NCI-H345 (cell line): ENCODE data around the gene C16orf87.

ENCODE experiments used
- DNase-seq: peaks from one replicate; lab custom pipeline; 2025; lab: John Stamatoyannopoulos, UW

Gene C16orf87

DNA sequence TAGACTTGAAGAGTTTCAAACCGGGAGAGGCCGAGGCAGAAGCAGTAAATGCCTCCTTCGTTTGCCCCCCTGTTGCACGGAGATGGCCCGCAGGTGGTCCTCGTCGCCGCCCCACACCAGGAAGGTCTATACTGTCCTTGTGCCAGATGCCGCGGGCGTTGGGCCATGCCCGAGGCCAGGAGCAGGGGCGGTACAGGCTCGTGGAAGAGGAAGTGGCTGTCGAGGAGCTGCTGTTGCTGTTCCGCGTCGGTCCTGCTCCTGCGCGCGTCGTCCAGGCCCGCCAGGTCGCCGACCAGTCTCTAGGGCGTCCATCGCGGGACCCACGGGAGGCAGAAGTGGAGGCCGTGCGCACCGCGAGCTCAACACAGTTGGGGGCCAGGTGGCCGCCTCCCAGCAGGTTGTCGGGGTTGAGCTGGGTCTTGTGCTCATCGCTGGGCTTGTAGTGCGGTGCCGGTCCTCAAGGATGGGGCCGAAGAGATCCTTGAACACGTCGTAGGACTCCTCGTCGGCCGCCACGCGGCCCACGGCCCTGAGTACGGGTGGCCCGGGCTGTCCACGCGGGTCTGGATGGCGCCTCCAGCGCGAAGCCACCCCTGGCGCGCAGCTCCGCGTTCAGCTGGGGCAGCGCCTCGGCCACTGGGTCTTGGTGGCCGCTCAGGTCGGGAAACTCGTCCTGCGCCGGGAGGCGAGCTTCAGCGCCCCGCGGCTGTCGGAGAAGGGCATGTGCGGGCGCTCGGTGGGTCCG, 13.1 kb upstream of the C16orf87 start:
- DNase-seq = no peak

DNA sequence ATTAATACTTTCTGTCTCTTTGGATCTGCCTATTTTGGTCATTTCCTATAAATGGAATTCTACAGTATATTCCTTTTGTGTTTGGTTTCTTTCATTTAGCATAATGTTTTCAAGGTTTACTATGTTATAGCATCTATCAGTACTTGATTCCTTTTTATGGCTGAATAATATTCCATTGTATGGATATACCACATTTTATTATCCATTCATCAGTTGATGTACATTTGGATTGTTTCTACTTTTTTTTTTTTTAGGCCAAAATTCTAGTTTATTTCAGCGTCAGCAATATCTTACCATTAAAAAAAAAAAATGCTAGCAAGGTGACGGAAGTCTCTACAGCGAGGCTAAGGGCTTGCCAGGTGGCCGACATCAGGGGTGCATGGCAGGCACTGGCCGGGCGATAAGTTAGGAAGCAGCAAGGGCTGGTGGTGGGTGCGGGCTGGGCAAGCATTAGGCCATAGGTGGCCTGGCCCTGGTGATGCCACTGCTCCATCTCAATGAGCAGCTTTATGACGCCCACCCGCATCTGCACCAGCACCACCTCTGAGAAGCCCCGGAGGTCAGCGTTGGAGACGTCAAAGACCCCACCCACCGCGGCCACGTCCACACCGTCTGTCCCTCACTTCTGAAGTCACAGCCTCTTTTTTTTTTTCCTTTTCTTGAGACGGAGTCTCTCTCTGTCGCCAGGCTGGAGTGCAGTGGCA, 11.4 kb upstream of the C16orf87 start:
- no peak for DNase-seq

DNA sequence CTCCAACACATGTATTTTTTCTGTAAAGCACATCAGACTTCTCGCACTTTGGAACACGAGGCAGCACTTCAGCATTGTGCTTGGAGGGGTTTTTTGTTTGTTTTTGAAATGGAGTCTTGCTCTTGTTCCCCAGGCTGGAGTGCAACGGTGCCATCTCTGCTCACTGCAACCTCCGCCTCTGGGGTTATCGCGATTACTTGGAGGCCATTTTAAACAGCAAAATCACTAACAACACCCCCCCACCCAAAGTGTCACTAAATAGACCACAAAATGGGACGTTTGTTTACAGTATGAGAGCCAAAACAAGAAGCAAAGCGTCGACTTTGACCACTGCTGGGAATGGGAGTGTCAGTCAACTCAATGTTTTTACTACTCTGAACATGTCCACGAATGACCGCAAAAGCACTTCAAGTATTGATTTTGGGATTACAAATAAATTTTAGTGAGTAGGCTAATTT, 9.0 kb upstream of the C16orf87 start:
- peak; percentile 35 for DNase-seq

DNA sequence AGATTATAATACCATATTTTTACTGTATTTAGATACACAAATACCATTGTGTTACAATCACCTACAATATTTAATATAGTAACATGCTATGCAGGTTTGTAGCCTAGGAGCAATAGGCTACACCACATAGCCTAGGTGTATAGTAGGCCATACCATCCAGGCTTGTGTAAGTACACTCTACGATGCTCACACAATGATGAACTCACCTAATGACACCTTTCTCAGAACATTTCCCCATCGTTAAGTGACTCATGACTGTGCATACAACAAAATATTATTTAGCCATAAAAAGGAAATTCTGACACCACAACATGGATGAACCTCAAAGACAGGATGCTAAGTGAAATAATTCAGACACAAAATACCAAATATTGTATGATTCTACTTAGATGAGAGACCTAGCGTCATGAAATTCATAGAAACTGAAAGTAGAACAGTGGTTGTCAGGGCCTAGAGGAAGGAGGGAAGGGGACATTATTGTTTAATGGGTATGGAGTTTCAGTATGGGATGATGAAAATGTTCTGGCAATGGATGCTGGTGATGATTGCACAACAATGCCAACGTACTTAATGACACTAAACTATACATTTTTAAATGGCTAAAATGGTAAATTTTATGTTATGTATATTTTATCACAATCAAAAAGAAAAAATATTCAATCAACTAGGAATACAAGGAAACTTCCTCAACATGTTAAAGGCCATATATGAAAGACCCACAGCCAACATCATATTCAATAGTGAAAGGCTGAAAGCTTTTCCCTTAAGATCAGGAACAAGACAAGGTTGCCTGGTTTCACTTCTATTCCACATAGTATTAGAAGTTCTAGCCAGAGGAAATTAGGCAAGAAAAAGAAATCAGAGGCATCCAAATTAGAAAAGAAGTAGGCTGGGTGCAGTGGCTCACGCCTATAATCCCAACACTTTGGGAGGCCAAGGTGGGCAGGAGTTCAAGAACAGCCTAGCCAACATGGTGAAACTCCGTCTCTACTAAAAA, 5.9 kb upstream of the C16orf87 start:
- no peak for DNase-seq

DNA sequence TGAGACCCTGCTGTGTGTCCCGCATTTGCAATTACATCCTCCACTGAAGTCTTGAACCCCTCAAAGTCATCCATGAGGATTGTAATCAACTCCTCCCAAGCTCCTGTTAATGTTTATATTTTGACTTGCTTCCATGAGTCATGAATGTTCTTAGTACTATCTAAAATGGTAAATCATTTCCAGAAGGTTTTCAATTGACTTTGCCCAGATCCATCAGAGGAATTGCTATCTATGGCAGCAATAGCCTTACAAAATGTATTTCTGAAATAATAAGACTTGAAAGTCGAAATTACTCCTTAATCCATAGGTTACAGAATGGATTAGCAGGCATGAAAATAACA, 2.5 kb upstream of the C16orf87 start:
- no peak for DNase-seq

DNA sequence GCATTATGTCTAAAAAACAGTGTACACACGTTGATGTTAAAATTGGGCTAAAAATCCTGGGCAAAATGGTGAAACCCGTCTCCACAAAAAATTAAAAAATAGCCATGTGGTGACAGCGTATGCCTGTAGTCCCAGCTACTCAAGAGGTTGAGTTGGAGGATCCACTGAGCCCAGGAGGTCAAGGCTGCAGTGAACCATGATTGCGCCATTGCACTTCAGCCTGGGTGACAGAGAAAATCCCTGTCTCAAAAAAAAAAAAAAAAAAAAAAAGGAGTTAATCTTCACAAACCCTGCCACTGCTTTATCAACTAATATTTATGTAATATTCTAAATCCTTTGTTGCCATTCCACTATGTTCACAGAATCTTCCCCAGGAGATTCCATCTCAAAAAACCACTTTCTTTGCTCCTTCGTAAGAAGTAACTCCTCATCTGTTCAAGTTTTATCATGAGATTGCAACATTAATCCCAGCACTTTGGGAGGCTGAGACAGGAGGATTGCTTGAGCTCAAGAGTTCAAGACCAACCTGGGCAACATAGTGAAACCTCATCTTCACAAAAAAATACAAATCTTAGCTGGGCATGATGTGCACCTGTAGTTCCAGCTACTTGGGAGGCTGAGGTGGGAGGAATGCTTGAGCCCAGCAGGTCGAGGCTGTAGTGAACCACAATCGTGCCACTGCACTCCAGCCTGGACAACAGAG, 1.9 kb upstream of the C16orf87 start:
- DNase-seq = no peak

DNA sequence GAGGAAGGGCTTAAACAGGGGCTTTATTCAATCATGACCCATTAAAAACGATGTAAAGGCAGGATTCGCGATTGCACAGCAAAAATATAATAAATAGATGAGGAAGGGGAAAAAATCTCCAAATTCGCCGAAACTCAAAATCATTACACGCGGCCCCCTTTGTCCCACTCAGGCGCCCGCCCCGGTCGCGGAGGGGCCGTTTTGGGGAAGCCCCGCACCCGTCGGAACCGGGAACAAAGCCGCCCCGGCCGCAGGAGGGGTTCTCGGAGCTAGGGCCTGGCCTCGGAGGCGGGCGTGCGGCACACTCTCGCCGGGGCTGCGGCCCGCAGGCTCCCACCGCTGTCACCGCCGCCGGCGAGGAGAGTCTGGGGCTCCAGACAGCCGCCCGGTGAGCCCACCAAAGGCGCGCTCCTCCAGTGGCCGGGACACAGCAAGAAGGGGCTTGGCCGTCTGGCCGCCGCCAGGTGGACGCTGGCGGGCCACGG, 521 bp downstream of the C16orf87 start:
- DNase-seq = peak; percentile 33

DNA sequence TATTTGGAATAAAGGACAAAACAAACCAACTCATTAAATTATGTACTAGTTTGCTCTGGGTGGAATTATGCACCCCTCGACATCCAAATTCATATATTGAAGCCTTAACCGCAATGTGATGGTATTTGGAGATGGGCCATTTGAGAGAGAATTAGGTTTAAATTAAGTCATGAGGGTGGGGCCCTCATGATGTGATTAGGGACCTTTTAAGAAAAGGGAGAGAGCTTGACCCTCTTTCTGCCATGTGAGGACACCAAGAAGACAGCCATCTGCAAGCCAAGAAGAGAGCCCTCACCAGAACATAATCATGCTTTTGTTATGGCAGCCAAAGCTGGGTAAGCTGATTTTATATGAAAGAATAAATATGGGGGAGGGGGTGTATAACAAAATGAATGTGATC, 2.0 kb downstream of the C16orf87 start:
- no peak for DNase-seq

DNA sequence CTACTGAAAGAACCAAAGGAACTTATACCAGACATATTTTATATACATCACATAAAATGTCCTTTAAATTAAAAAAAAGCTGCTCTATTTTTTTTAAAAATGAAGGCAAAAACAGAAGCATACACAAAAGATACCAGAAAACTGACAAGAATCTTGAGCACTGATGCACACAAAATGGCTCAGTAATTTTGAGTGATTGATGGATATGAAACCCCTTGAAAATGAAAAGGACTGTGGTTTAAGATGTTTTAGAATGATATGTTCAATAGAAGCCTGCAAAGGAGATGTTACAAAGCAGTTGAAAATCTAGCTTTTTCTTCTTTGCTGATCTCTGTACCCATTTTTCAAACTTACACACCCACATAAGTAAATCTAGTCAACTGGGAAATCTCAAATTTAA, 2.7 kb downstream of the C16orf87 start:
- DNase-seq = no peak

DNA sequence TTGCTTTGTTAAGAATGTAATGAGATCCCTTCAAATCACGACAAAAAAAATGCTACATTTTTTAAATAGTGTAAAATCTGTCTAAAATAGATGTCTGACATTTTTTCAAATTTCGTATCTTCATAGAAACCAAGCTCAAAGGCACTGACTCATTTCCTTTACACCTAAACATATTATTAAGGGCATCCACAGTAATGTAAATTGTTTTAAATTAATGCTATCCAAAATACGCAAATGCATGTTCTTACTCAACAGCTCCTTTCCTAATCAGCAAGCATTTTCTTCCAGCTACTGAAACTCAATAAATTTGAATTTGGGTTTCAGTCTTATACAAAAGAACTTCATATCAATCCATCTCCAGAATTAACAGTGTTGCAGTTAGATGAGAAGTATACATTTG, 4.3 kb downstream of the C16orf87 start:
- no peak for DNase-seq

DNA sequence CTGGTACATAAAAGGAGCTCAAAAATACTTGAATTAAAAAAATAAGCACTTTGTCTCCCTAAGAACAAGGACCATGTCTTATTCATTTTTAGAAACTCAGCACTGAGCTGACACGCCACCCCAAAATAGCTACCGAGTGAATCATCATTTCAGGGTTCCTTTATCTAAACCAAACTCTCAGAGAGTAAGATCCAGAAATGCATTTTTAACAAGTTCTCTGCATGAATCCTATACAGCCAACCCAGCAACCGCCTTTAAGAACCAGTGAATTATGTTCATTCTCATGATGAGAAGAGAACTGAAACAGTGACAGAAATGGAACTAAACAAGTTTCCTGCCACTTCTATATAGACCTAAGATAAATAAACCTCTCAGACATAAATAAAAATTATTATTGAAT, 8.7 kb downstream of the C16orf87 start:
- DNase-seq = no peak

DNA sequence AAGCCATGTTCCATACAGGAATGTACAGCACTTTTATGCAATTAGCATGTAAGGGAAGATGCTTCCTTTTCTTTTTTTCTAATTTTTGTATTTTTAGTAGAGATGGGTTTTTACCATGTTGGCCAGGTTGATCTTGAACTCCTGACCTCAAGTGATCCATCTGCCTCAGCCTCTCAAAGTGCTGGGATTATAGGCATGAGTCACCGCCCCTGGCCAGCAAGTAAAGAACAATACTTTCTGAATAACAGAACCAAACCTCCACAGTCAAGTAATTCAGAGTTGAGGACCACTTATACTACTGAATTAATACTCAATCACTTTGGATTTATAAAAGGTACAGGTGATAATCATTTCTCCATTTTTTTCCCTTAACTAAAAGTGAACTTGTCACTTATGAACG, 13.0 kb downstream of the C16orf87 start:
- DNase-seq = no peak

DNA sequence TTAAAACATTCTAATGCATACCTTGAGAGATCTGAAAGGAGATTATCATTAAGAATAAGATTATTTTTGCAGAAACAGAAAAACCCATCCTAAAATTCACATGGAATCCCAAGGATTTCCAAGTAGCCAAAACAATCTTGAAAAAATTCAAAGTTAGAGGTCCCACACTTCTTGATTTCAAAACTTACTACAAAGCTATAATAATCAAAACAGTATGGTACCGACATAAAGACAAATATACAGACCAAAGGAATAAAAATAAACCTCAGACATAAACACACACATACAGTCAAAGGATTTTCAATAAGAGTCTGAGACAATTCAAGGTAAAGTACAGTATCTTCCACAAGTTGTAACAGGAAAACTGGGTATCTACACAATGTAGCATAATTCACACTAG, 16.2 kb downstream of the C16orf87 start:
- DNase-seq = no peak

DNA sequence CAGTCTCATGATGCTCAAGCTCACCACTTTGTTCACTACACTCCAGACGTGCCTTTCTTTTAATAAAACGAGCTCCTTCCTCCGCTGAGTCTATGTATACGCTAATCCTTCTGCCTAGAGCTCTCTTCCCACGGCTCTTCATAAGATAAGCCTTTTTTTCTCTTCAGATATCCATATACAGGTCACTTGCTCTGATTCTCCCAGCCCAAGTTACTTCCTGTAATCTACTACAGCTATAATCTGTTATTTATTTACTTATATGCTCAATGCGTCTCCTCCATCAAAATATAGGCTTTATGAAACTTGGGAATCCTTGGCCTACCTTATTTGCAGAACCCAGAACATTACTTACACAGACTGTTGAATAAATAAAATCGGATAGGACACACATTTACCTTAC, 17.4 kb downstream of the C16orf87 start:
- DNase-seq = no peak

DNA sequence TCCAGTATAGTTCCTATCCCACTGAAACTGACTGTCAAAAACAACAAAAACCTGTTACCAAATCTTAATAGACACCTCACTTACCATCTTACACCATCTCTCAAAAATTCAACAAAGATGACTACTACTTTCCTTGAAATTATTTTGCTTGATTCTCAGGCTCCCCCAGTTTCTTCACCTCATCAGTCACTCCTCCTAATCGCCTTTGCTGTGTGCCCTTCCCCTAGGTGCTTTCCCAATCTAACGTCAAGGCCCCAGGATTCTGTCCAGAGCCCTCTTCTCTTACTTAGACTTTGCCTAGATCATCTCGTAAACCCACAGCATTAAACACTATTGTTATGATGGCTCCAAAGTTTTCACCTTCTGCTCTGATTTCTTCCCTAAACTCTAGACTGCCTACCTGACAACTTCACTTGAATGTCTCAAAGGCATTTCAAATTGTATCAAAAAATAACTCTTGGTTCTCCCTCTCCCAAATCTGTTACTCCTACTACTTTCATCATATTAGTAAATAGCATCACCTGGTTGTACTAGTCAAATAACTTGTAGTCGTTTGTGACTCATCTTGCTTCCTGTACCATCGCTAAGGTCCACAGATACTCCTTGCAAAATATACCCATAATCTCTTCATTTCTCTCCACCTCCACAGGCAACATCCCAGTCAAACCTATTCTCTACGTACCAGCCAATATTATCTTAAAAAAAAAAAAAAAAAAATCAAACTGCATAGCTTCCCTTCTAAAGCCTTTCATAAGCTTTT, 18.0 kb downstream of the C16orf87 start:
- DNase-seq = no peak

DNA sequence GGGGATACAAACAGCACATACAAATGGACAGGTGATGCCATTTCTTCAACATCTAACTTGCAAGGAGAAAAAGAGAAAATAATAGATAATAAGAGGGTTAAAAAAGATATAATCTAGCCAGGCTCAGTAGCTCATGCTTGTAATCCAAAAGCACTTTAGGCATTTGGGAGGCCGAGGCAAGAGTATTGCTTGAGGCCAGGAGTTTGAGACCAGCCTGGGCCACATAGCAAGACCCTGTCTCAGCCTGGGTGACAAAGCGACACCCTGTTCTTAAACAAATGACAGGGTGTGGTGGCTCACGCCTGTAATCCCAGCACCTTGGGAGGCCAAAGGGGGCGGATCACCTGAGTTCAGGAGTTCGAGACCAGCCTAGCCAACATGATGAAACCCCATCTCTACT, 19.3 kb downstream of the C16orf87 start:
- DNase-seq = no peak

DNA sequence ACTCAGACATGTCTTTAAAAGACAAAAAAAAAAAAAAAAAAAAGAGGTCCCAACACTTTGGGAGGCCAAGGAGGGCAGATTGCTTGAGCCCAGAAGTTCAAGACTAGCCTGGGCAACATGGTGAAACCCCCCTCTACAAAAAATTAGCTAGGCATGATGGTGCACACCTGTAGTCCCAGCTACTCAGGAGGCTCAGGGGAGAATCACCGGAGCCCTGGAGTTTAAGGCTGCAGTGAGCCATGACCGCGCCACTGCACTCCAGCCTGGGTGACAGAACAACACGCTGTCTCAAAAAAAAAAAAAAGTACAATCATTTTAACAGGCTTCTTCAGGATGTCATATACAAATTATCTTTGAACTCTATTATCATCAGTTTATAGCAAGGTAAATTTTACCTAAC, 22.0 kb downstream of the C16orf87 start:
- no peak for DNase-seq

DNA sequence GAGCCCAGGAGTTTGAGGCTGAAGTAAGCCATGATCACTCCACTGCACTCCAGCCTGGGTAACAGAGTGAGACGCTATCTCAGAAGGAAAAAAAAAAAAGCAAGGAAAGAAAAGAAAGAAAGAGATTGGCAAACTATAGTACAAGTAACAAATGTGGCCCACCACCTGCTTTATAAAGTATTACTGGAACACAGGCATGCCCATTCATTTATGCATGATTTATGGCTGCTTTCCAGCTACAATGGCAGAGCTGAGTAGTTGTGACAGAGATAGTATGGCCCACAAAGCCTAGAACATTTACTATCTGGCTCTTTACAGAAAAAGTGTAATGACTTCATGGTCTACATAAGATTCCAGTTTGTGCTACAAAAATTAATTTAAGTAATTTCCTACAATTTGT, 23.6 kb downstream of the C16orf87 start:
- no peak for DNase-seq

DNA sequence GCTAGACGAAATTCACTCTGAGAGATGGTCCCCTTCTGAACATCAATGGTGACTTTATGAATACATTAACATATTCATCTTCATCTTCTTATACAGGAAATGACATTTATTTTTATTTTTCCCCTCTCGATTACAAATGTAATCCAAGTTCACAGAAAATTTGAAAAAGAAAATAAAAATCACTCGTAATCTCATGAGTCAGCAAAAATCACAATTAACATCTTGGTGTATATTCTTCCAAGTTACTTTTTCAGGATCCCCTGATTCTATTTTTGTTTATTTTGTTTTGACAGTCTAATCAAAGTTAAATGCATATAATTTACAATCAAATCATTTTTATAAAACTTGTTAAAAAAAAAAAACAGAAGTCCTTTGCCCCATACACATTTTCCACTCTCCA, 27.6 kb downstream of the C16orf87 start:
- DNase-seq = no peak

DNA sequence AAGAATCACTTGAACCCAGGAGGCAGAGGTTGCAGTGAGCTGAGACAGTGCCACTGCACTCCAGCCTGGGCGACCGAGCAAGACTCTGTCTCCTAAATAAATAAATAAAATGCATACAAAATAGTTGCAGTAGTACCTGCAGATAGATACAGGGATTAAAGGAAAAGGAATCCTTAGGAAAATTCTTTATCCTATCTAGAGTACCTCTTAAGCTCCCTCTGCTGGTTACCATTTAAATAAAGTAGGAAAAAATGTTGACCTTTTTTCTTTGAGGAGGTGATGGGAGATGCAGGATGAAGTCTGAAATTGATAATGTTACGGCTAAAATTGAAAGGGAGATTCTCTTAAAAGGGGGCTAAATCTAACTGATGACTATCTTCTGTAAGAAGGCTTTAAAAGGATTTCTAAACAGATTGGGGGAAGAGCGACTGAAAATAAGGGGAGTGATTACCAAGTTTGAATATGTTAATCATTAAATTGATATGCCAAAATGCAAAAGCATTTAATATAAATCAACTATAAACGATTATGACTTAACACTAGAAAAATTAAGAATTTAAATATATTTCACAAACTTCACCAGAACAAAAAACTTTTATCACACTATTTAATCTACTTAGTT, 29.4 kb downstream of the C16orf87 start:
- peak; percentile 28 for DNase-seq

DNA sequence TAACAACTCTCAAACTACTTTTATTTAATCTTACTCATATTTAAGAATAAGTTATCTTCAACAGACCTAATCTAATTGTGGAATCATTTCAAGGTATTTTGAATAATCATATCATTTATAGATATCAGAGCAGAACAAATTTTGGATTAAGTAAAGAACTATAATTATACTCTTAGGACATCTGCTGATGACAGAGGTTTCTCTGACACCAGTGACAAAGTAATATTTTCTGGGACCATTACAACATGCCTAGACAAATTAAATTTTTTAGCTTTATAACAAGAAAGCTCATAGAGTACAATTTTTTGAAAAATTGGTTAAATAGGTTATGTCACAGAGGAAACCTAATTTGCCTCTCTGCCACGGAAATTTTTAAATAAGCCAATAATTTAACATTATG, 30.5 kb downstream of the C16orf87 start:
- DNase-seq = no peak
